HG03469 (cell line): ENCODE data around the gene THEM5.

ENCODE experiments used
- ATAC-seq: cut with Tn5 transposase; IDR thresholded peaks from one replicate; pipeline ENCODE4 v1.9.1; 2021; ENCODE audit warnings: mild to moderate bottlenecking, moderate library complexity, moderate number of reproducible peaks; ENCODE audit not compliant: unreplicated experiment

The THEM5 gene

DNA sequence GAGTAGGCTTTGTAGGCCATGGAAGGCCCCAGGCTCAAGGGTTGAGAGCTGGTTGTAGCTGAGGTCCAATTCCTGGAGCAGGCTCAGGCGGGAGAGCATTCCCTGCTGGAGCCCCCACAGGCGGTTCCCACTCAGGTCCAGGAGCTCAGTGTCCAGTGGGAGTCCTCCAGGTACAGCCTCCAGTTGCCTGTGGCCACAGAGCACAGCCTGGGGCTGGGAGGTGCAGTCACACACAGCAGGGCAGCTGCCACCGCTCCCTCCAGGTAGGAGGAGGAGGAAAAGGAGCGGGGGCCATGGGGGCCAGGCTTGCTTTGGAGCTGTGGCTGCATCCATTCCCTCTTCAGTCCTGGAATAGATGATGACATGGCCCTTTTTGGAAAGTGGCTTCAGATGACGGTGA, 51.1 kb downstream of the THEM5 start:
- ATAC-seq, result no peak

DNA sequence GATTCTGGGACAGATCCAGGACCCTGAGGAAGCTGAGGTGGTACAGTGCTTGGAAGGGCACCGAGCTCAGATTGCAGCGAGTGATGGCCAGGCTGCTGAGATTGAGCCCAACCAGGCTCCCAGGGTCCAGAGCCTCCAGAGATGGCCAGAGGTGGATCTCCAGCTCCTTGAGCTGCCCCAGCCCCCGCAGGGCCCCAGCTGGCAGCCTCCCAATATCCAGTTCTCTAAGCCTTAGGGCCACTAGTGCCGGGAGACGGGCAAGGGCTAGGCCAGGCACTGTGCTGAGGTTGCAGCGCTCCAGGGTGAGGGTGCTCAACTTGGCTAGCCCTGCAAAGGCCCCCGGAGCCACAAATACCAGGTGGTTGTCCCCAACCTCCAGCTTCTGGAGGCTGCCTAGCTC, 51.7 kb downstream of the THEM5 start:
- ATAC-seq, result no peak

GRCh38 chr1:151801310-151801820, 52.1 kb downstream of the THEM5 start:
- ATAC-seq, result no peak

- ATAC-seq, result no peak
These were observed 52.7 kb downstream of the THEM5 start for GRCh38 chr1:151800830-151801229.

DNA sequence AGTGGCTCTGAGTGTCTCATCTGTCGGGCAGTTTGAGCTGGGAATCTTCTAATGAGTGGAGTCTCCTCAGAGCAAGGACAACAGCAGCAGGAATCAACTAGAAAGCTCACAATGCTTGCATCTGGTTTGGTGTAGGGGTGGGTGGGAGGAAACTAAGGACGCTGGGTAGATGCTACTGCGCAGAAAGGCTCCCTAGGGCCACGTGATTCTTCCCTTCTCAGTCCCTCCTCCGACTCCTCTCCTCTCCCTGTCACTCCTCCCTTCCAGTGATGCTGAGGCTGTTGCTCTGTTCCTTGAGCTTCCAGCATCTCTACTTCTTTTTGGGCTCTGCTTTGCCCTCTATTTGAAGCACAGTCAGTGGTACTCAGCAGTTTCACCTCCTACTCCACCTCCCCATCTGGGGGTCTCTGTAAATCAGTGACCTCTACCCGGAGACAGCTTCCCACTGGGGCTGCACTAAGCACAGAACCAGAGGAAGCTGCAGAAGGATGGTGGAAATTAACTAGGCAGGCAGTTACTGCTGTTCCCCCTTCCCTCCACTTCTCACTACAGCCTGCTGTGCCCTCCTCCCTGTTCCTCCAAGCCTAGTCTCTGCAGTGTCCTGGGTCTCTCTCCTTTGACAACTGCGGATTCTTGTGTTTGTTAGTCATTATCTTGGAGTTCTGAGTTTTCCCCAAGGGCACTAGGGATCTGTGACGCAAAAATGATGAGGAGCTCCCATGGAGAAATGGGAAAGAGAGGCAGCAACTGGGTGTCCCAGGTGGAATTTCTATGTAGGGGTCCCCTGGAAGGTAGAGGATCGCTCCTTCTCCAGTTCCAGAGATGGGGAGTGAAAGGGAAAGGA, 54.1 kb downstream of the THEM5 start:
- ATAC-seq, result no peak

DNA sequence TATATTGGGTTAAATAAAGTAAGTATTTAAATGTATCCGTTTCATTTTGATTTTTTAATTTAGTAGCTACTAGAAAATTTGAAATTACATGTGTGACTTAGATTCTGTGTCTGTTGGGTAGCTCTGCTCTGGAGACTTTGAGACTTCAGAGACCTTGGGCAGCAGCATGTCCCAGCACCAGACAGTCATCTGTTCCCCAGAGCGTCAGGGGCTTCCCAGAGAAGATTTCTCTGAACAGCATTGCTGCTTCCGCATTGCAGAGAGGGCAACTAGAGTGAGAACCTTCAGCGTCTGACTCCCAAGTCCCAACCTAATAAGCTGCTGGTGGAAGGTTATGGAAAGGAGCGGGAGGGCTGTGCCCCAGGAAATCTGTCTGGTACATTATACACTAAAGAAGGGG, 54.9 kb downstream of the THEM5 start:
- no peak for ATAC-seq
